GM21367 (cell line): ENCODE data around the gene DUSP2.

ENCODE experiments used
- ATAC-seq: cut with Tn5 transposase; IDR thresholded peaks from one replicate; pipeline ENCODE4 v1.9.1; 2021; ENCODE audit not compliant: unreplicated experiment

DUSP2 gene

DNA sequence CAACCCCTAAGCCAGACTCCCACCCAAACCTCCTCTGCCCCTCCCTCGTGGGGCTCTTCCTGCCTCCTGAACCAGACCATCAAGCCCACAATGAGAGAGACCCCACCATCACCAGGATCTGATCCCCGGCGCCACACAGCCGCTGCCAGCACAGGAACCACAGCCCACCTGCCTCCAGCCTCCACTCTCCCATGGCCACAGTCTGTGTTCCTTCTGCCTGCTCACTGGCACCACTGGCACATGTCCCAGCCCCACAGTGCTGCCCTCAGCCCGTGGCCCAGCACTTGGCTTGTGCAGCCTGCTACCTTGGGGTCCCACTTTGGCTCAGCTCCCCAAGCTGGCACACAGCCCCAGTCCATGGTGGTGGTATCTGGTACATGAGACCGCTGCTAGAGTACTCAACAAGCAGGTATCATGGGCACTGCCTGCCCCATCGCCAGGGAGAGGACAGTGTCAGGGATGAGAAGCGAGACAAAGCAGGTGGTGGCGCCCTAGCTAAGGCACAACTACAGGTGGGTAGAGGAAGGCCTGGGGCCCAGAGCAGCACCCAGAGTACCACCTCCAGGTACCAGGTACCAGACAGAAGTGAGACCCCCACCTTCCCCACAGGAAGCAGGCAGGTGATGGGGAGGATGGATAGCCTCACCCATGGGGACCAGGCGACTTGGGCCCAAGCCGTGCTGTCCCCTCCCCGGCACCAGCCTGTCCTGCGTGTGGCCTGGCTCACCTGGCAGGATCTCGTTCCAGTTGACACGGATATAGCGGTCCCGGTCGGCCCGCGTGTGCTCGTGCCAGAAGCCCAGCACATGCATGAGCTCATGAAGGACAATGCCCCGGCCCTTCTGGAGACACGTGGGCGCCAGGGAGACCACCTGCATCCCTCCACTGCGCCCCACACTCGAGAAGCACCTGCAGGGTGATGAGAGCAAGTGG lies 13.2 kb downstream of the DUSP2 start:
- ATAC-seq: no peak

DNA sequence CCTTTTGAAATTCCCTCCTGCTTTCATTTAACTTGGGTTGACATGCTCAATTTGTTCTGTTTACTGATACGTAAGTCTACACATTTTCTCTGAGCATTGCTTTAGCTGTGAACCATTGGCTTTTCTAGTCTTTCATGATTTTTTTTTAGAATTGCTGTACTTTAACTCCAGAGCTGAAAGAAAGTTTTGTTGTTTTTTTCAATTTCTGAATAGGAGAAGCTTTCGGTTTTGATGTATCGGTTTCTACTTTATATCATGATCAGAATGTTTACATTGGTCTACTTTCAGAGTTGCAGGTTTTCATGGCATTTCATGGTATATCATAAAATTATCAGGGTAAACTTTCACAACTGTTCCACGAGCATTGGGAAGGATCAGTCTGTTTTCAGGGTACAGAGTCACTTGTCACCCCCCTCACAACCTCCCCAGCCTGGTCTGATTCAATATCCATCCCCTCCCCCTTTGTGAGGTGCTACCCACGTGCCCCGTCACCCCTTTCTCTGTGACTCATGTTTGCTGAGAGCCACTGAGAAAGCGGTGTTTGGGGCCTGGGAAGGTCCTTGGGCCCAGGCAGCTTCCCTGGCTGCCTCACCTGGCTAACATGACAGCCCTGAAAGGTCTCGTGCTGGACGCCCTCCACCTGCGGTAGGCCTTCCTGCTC lies 14.0 kb downstream of the DUSP2 start:
- no peak for ATAC-seq

DNA sequence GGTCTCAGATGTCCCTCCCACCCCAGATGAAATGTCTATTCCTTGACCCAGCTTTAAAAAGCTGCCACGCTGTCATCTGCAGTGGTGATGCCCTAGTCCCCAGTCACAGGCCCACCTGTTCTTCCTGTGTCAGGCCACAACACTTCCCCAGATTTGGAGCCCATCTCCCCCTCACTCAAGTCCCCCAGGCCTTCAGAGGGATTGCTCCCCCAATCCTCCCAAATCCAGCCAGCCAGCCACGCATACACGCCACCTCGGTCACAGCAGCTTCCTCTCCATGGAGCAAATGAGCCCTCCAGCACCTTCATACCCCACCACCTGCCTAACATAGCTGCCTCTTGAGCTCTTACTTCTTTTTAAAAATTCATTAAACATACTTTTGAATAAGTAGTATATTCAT lies 14.8 kb downstream of the DUSP2 start:
- no peak for ATAC-seq

DNA sequence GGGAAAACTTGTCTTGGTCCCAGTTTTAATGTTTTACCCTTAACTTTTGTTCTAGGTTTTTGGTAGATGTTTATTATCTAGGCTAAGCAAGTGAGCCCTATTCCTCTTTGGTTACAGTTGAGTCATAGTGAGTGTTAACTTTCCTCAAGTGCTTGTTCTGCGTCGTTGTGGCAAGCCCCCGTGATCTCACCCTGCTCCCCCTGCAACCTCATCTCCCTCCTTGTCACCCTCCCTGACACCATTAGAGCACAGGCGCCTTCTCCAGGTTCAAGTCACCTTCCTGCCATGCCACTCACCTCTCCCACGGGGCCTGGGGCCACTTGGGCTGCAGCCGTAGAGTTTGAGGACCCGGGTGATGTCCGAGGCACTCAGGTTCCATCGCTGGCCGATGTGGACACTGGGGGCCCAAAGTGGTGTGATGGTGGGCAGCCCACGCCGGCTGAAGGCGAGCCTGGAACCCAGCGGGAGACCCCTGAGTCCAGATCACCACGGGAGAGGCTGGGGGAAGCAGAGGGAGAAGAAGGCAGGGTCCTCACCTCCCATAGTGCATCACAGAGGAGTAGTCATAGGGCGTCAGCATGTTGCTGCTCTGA lies 15.6 kb downstream of the DUSP2 start:
- ATAC-seq: no peak

DNA sequence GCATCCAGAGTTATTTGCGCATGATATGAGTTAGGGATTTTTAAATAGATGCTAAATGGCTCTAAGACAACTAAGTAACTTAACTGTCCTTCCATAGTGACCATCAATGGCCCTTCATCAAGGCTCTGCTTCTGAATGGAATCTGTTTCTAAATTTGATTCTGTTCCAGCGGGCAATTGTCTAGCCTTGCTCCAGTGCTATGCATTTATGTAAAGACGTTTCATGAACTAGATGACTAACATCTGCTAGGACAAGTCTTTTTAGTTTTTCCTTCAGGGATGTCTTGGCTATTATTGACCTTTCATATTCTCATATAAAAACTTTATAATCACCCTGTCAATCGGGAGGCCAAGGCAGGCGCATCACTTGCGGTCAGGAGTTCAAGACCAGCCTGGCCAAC lies 16.8 kb downstream of the DUSP2 start:
- no peak for ATAC-seq

DNA sequence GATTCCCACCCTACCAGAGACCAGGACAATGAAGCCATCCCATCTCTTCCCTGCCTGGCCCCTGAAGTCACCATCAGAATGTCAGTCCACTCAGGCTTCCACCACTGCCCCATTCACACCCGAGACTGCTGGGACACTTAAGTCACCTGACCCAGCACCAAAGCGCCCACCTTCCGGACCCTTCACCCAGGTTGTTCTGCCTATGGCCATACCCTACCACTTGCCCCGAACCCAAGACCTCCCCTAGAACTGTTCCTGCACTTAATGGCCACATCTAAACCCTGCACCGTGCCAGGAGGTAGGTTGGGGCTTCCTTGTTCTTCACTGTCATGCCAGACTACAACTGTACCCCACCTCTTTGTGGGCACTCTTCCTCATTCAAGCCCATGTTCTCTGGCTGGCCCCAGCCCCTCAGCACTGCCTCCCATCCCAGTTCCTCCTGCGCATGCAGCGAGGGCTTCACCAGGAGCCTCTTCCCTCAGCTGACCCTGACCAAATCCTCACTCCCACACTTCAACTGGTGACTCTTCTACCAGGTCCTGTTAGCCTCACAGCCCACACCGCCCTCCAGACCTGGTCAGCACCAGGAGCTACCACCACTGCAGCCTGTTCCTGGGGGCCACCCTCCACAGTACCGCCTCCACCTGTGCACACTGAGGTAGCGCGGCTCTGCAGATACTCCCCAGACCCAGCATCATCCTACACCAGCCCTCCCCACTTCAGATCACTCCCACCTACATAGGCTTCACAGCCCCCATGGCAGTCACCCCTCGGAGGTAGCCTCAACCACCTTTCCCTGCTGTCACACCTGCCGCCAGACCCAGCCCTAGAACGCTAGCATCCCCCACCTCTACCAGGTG lies 20.6 kb downstream of the DUSP2 start:
- ATAC-seq: no peak

DNA sequence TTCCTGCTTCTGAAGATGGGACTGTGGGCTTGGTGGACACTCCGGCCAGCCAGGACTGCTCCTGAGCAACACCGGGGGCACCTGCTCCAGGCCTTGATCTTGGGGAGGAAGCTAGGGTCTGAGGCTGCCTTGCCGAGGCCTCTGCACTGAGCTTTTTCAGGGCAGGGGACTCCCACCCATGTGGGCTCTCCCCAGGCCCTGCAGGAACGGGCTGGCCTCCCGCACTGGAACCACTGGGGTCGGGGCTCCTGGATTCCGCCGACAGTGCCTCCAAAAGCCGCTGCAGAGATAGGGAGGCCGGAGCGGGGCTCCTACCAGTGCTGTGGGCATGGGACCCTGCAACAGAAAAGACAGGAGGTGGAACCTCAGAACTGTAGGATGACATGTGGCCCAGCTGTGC lies 21.3 kb downstream of the DUSP2 start:
- no peak for ATAC-seq

DNA sequence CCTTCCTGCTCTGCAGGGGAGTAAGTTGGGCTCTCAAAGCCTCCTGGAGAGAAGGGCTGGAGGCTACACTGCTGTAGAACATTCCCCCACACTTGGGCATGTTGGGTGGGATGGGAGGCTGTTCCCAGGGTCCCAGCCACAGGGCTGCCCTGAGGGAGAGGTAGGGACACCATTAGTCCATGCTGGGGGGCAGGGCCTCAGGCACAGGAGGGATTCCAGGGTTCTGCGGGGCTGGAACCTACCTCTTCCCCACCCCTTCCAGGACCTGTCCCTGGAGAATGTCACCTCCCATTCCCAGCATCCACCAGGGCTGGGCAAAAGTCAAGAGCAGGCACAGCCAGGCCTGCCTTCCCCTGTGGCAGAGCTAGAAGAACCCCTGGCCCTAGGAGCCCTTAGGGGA lies 21.9 kb downstream of the DUSP2 start:
- ATAC-seq: no peak

DNA sequence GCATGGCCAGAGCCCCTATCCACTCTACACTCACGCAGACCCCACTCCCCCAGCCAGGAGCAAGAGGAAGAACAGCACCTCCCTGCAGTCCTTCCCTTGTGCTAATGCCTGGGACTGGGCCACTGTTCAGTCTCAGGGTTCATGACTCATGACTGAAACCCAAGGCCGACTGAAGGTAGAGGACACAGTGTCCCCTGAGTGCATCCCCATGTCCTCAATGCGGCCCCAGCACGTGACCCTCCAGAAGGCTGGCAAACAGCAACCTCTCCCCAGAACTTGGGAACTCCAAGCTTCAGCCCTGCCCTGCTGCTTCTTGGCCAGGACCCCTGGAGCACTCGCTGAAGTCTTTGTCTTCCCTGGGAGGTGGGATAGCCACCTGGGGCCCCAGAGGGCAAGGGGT lies 22.8 kb downstream of the DUSP2 start:
- no peak for ATAC-seq

DNA sequence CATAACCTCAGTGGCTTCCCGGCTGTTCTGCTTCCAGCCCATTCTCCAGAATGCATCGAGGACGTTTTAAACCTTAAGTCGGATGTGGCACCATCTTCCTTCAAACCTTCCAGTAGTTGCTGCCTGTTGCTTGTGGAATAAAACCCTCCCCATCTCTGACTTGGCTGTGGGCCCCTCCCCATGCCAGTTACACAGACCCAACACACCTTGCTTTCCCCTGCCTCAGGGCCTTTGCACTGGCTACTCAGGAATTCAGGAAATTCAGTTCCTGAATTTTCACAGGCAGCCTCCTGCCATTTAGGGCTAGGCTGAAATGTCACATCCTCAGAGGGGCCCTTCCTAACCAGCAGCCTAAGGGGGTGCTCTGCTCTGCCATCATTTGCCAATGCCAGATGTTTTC lies 23.8 kb downstream of the DUSP2 start:
- ATAC-seq: no peak

DNA sequence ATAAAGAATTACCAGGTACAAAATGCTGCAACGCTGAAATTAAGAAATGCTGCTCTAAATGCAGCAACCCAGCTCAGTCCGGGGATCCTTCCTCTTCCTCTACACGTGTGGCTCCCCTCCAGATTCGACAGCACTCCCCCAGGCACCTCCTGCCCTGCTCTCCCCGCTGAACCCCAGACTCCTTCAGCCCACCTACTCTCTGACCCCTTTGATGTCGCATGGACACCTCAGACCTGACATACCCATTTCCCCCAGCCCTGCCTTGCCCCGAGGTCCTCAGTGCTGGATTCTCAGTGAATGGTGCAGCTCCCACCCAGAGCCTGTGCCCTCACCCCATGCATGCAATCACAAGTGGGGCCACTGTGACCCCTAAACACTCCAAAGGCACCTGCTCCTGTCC lies 24.2 kb downstream of the DUSP2 start:
- no peak for ATAC-seq

DNA sequence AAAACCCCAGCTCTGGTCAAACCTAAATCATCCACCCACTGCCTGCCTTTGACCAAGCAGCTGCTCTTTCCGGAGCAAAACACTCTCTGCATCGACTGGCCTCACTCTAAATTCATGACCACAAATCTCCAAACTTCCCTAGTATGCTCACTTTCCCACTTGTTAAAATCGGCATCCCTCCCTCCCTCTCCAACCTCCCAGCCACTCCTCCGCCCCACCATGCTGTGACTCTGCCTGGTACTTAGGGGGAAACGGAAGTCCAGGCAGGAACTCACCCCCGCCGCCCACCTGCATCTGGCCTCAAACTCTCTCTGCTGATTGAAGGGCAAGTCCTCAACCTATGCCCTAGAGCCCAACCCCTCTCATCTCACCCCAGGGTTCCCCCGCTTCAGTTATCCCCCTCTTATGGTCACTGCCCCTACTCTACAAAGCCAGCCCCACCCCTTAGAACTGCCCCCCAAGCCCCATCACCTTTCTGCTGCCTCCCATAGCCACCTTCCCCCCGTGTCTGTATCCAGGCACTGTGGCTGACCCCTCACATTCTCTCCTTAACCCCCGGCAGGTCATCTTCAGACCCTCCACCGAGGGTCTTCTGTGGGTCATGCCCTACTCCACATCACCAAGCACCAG lies 25.0 kb downstream of the DUSP2 start:
- ATAC-seq: no peak

DNA sequence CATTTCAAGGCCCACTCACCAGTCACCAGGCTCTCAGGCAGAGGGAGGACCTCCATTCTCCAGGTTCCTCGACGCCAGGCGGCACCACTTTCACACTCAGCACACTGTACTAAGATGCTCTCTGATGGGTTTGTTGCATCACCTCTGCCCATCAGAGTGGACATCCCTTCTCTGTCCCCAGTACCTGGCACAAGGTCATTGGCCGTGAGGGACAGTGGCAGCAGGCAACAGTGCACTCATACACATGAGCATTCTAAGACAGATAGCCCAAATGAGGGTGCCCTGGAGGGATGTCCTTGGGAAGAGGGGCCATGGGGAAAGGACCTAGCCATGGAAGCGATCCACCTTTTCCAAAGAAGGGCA lies 25.9 kb downstream of the DUSP2 start:
- ATAC-seq: no peak

DNA sequence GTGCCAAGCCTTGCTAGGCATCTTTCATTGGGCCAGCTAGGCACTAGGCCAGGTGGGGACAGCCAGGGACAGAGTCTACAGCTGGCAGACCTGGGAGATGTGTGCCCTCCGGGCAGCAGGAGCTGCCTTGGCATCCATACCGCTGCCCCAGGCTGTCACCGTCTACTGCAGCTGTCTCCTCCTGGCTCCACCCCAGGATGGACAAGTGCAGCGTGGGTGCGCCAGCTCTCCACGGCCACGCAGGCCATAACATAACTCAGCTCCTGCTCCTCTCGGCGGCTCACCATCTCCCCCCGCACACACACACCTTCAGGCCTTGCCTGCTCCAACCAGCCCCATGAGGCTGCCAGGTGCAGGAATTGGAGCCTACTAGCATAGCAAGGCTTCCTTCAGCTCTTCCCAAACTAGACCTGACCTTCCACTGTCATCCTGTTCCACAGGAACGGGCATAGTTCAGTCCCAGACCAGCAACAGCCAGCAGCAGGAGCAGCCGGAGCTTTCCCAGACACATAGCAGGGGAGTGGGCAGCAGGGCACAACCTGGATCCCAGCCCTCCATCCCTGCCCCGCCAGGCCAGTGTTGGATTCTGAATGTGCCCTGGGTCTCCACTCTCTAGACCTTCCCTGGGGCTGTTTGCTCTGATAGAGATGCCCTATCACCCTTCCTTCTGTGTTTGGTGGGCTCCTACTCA lies 26.4 kb downstream of the DUSP2 start:
- no peak for ATAC-seq

DNA sequence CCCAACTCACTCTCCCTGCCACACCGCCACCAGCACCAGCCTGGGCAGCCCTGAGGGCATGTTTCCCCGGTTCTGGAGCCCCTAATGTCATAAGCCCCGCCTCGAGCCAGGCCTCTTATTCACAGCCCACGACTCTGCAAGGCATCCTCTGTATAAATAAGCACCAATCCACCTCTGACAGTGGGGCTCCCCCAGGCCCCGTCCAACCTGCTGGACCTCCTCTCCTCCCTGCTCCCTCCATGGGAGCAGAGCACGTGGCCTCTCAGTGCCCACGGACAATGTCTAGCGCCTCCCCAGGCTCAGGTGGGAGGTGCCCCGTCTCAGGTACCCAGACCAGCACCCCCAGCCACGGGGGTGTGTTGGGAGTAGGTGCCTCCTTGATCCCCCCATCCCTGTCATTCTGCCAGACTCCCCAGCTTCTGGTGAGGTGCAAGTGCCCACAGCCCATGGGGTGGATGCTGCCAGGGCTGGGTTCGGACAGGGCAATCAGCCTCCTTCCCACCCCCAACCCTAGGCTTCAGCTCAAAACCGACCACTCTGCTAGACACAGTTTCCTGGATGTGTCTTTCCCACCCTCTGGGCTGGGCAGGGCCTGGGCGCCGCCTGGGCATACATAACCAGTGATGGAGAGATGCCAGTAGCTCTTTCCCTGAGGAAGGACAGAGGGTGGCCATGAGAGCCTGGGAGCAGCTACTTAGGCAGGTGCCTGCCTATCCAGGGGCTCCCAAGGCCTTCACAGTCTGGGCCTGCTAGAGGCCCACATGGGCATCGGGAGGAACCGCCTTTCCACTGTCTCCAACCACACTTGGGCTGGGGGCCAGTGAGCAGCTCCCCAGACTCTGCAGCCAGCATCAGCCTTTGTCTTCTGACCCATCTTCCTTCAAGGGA lies 27.3 kb downstream of the DUSP2 start:
- ATAC-seq: no peak

DNA sequence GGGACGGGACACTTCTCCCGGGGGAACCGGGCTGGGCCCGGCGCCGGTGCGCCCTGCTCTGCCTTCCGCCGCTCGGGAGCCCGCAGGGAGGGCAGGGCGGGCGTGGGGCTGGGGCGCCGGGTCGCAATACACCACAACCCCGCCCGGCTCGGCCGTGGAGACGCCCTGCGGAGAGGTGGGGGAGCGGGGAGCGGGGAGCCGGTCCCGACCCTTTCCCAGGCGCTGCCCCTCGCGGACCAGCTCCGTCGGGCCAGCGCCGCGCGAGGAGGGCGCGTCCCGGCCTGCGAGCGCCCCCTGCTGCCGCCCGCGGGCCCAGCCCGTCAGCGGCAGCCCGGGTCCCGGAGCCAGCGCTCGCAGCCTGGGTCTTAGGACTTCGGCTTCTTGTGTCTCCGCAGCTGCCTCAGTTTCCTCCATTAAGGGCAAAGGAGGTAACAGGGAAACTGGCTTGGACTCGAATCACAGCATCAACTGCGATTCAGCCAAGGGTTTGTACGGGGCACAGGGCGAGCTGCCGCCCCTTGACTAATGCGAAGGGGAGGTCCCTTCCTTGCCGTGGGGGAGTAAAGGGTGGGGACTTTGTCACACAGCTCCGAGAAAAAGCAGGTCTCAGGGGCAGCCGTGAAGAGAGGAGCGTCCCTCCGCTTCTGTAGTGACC lies 28.2 kb downstream of the DUSP2 start:
- no peak for ATAC-seq

DNA sequence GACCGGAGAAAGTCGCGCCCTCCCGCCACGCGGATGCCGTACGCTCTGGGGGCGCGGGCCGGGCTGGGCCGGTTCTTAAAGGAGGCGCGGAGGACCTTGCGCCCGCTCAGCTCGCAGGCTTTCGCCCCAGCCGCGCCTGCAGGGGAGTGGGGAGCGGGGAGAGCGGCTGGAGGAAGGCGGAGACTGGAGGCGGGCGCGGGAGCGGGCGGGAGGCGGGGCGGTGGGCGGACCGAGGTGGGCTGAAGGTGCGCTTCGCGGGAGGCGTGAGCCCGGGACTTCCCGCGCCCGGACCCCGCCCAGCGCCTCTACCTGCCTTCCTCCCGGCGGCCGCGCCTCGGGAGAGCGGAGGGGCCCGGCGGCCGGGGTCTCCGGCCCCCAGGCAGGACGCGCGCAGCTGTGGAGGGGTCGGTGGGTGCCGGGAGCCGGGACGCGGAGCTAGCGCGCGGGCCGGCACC lies 28.8 kb downstream of the DUSP2 start, which contains the start of gene ADRA2B:
Gene ADRA2B (minus strand): TSS at position 148 of the 455 bp plus-strand sequence. CDS start 422 bp downstream, outside the sequence.
- no peak for ATAC-seq

DNA sequence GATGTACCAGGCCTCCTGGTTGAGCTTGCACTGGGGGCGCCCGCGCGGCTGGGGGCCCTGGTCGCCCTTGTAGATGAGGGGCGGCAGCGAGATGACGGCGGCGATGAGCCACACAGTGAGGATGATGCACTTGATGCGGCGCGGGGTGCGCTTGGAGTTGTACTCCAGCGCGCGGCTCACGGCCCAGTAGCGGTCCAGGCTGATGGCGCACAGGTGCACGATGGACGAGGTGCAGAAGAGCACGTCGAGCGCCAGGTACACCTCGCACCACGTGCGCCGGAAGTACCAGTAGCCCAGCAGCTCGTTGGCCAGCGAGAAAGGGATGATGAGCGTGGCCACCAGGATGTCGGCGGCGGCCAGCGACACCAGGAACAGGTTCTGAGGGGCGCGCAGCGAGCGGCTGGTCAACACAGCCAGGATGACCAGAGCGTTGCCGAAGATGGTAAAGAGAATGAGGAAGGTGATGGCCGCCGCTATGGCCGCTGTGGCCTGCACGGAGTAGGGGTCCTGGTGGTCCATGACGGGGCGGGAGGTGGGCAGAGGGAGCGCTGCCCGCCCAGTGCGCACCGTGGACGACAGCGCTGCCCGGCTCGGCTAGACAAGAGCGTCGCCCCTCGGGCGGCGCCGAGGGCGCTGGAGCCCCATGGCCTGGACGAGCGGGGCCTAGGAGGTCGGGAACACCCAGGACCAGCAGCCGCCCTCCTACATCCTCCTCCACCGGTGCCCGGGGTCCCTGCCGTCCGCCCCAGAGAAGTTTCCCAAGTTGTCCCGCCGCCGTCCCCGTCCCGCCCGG lies 29.4 kb downstream of the DUSP2 start:
- no peak for ATAC-seq
